Astrocyte of the hippocampus (primary cell): ENCODE results near the gene SEZ6L2.
A peak's percentile ranks its signal among the peaks of the same experiment; 100 is the strongest.

Experiments
- DNase-seq: peaks from one replicate; pipeline ENCODE4 v3.0.0; 2011; ENCODE audit warnings: low read depth, low spot score

SEZ6L2 gene

DNA sequence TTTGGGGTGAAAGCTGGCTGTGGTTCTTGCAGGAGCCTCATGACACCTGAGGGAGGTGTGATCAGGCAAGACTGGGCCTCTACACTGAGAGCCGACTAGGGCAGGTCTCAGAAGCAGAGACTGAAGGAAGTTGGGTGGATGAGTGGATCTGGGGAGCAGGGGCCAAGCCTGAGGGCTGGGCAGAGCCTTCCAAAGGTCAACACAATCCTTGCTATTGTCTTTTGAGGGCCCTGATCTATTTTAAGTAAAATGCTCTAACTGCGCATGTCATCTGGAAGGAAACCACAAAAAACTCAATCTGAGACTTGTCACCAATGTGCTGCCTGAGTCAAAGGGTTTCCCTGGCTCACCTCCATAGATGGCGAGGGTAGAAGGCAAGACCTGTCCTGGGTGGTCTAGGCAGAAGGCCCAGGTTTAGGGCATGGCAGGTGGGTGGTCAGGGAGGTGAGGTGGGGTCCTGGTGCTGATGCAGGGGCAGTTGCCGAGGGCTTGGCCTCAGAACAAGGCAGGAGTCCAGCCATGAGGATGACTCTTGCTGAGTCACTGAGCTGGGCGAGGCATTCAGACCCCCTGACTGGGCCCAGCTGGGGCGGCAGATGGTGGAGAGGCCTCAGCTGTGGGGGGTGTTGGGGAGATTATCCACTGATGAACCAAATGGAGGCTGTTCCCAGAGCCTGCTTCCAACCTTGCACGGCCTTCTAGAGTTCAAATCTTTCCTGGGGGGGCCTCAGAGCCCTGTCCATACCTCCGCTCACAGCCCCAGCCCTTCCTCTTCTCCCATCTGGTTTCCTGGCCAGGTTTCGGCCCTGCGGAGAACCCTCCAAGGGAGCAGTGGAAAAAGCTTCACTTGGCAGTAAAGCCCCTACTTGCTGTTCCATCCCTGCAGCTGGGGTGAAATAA, 74.0 kb downstream of the SEZ6L2 start:
- DNase-seq = peak; percentile 80

GRCh38 chr16:29824589-29825144, 74.7 kb downstream of the SEZ6L2 start:
- peak; percentile 57 for DNase-seq

- peak; percentile 82 for DNase-seq
These were observed 77.7 kb downstream of the SEZ6L2 start for GRCh38 chr16:29821643-29822115.
